SW480 (cell line): ENCODE data around the gene ZC3H18.
A peak's percentile ranks its signal among the peaks of the same experiment; 100 is the strongest.

ENCODE experiments used
- DNase-seq: peaks from one replicate; pipeline ENCODE4 v3.0.0-alpha.2; 2016; ENCODE audit warnings: low spot score

The ZC3H18 gene

GRCh38 chr16:88639231-88640038, 69.2 kb downstream of the ZC3H18 start:
- DNase-seq = no peak

GRCh38 chr16:88640039-88640495, 69.9 kb downstream of the ZC3H18 start:
- no peak for DNase-seq

DNA sequence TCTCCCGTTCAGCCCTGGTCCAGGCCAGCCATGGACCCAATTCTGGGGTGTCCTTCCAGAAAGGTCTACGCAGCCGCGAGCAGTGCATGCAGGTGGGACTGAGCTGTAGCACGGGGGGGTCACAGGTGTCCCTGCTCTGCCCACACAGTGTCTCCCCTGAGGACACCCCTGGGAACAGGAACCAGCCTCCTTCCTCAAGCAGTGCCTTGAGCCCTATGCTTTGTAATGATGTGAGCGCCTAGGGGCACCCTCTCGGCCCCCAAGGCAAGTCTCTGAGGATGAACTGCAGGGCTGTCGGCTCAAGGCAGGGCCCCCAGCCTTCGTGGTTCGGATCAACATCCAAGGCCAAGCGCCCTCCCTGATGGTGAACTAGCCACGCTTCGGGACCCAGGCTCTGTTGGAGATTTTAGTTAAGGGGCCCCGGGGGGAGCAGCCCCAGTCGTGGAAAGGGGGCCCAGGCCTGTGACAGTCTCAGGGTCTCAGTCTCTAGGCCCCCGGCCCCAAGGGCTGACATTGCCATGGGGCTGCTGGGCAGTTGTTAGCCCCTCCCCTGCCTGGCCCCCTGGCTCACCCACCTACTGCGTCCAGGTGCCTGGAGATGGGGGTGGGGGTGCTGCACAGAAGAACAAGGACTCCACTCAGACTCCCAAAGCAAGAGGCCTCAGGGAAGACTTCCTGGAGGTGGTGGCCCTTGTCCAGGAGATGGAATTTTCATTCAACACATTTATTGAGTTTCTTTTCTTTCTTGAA, 70.5 kb downstream of the ZC3H18 start:
- no peak for DNase-seq

DNA sequence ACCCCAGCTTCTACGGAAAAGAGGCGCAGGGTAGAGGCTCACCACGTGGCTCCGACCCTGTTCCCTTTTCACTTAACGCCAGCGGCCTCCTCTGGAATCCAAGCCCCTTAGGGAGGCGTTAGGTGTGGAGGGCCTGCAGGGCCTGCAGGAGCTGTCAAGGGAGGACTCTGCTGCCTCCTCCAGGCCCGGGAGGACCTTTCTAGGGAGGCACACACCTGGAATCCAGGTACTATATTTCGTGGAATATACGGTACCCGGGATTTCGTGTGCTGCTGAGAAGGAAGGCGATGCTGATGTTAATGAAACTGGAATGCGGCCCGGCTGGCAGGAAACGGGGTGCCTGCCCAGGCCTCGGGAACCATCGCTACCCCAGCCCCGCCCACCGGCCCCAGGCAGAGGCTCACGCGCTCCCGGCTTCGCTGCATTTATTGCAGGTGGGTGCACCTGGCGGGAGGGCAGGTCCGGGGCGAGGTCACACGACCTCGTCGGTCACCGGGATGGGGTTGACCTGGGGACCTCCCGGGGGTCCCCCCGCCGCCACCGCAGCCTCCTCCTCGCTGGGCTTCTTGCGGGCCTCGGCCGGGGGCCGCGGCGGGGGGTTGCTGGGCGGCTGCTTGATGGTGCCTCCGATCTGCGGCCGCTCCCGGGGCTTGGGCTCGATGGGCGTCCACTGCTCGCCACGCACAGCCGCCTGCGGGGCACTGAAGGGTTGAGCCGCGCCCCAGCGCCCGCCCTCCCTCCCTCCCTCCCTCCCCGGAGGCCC, 72.9 kb downstream of the ZC3H18 start:
- DNase-seq = no peak

GRCh38 chr16:88643644-88643932, 73.4 kb downstream of the ZC3H18 start:
- DNase-seq = no peak

DNA sequence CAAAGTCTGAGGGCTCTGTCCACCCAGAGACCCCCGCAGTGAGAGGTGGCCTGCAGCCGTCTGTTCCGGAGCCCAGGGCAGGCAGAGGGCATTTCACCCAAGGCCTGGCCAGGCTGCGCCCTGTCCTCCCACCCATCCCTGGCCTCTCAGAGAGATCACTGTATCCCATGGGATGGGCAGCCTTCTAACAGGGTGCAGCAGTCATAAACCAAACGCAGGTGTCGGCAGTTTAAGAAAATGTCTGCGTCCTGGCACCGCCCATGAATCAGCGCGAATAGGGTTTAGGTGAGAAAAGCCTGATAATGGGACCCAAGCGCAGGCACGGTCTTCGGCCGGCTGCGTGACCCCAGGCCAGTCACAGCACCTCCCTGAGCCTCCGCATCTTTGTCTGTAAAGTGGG, 75.3 kb downstream of the ZC3H18 start:
- no peak for DNase-seq

DNA sequence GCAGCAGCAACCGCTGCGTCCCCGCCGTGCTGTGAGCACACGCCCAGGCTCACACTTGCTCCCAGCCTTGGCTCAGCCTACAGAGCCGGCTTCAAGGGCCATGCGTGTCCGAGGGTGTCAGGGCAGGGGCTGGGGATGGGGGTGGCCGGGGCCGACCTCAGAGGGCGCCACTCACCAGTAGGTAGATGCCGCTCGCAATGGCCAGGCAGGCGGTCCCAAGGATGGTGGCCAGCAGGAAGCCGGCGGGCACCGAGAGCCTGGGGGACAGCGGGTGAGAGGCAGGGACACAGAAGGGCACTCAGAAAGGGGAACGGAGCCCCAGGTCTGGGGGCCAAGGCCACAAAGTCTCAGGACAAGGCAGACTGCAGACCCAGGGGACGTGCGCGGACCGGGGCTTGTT, 75.7 kb downstream of the ZC3H18 start:
- no peak for DNase-seq

DNA sequence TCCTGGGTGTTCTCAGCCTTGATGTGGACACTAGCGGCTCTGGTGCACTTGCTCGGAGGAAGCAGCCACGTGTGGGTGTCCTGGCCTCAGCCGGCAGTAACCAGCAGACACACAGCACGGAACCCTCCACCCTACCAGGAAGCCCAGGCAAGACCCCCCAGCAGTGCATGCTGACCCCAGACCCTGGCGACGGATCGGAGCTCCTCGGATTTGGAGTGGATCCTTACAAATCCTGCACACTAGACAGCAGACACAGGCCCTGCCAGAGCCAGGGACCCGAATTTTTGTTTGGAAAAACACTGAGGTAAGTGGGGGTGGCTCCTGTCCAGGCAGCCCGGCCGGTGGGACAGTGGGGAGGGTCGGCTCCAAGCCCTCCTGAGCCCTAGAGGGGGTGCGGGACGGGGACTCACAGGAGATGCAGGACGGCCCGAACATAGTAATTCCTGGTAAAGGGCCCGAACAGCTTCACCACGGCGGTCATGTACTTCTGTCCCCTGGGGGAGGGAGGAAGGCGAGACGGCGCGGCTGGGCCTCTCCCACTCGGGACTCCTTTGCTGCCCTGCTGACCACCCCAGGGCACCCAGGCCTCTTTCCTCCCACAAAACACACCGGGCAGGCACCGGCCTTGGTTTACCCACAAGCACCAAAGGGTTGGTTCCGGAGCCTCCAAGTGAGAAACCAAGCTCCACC, 76.3 kb downstream of the ZC3H18 start:
- no peak for DNase-seq

- DNase-seq = no peak
These were observed 77.2 kb downstream of the ZC3H18 start for GRCh38 chr16:88647178-88648070.

DNA sequence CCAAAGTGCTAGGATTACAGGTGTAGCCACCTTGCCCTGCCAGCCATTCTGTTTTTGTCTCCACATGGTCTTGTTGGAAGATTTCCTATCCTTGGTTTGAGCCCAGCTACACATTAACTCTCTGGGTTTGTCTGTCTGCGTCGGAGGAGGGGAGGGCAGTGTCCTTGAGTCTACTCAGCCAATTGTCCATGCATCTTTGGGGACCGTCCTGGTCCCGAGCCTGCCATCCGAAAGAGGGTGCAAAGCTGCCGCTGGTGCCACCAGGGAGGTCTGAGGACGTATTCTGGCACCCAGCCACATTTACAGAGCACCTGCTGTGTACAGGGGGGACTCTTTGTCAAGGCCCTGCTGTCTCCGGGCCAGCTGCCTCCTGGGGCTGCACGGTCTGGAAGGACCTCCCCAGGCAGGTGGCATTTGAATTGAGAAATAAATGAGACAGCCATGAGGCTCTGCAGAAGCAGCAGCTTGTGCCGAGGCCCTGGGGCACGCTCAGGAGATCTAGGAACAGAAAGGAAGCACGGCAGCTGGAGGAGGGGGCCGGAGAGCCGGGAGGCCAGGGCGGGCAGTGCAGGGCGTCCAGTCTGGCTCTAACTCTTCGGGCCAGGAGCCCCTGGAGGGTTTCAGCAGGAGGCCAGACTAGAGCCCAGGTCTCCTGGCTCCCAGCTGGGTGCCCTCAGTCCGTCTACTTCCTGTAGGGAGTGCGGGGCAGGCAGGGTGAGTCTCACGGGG, 79.2 kb downstream of the ZC3H18 start:
- DNase-seq = no peak

- DNase-seq = no peak
These were observed 79.9 kb downstream of the ZC3H18 start for GRCh38 chr16:88649924-88650748.

GRCh38 chr16:88650749-88651275, 80.6 kb downstream of the ZC3H18 start, which contains the start of gene CYBA:
TSS of gene CYBA (minus strand) at chr16:88651053. CDS start at chr16:88651013, 40 bp downstream.
- peak; percentile 63 for DNase-seq

- peak; percentile 42 for DNase-seq
These were observed 81.2 kb downstream of the ZC3H18 start for GRCh38 chr16:88651276-88651988.

DNA sequence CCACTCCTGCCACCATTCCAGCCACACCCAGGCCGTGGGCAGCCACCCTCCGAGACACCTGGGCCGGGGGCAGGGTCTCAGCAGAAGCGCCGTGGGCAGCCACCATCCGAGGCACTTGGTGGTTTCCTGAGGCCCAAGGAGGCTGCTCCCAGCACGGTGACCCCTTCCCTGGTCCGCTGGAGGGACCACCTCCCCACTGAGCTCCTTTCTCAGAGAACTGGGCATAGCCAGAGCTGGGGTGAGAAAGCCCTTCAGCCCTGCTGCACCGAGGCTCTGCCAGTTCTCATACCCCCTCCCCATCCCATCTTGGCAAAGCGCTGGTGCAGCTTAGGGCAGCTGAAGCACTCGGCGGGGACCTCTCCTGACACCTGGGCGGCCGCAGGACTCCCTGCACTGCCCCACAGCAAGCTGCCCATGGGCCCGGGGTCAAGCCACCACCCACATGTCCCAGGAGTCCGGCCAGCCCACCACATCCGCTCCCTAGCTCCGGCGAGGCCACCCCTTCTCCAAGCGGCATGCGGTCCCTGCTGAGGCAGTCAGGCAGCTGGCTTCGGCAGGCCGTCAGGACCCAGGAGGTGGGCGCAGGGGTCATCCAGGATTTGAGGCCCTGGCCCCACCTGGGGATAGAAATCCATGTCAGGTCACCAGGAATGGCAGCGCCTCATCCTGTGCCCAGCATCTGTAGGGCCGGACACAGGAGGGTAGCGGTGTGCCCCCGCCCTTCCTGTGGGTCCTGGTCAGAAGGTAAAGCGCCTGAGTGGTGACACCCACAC, 82.0 kb downstream of the ZC3H18 start:
- no peak for DNase-seq

DNA sequence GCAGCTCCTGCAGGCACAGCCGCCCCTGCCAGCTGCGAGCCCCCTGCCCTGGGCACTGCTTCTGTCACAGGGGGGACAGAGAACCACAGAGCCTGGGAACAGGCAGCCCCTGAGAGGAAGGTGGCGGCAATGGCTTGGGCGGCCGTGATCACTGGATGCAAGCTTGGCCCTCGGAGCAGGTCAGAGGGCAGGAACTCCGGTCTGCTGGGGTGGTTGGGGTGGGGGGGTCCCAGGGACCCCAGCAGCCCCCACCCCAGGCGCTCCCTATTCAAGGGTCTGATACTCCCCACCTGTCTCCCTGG, 82.5 kb downstream of the ZC3H18 start:
- no peak for DNase-seq

GRCh38 chr16:88653101-88653500, 82.9 kb downstream of the ZC3H18 start:
- no peak for DNase-seq

DNA sequence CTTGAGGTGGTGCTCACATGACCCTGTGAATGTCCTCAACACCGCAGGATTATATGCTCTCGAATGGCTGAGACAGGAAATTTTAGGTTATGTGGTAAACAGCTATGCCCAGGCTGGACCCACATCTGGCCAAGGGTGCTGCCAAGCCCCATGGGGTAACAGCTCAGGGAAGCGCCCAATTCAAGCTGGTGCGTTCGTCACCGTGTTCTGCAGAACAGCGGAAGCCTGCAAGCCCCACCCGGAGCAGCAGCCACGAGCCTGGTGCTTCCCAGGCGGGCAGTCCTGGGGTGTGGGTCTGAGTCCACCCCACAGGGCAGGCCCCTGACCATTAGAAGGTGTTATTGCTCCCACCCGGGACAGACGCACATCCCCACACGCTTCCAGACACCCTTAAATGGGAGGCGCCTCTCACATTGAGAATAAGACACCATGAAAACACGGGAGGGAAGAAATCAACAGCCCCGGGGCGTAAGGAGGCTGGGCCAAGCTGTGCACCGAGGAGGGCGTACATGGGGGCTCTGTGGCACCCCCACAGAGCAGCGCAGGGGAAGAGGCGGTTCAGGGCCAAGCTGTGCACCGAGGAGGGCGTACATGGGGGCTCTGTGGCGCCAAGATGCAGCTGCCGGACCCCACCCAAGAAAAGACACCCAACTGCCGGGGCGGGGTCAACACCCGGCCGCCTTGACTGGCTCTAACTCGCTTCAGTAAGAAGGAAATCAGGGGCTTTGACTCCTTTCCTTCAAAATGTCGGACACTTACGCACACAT, 83.6 kb downstream of the ZC3H18 start:
- DNase-seq = no peak
